Glutamatergic neuron (in vitro differentiated cells): ENCODE data around the gene SASS6. TPM values are rescaled to one million over a fixed set of nuclear protein-coding genes. Genes with fewer than 3 reads are reported as not detected.

Experiments used
- DNase-seq: peaks from one replicate; pipeline ENCODE4 v3.0.0; 2022
- H3K27ac Mint-ChIP-seq: one replicate; pipeline ENCODE4 v1.8.0; 2020; ENCODE audit warnings: mild to moderate bottlenecking, mixed read lengths, inconsistent platforms; ENCODE audit not compliant: unreplicated experiment
- H3K27me3 Mint-ChIP-seq: one replicate; pipeline ENCODE4 v1.8.0; 2020; ENCODE audit warnings: mild to moderate bottlenecking, moderate library complexity, mixed read lengths, inconsistent platforms; ENCODE audit not compliant: unreplicated experiment
- H3K36me3 Mint-ChIP-seq: one replicate; pipeline ENCODE4 v1.8.0; 2020; ENCODE audit warnings: mild to moderate bottlenecking, mixed read lengths, inconsistent platforms; ENCODE audit not compliant: unreplicated experiment
- H3K4me1 Mint-ChIP-seq: one replicate; pipeline ENCODE4 v1.8.0; 2020; ENCODE audit warnings: mild to moderate bottlenecking, low read depth, mixed read lengths, inconsistent platforms; ENCODE audit not compliant: unreplicated experiment
- H3K4me3 Mint-ChIP-seq: one replicate; pipeline ENCODE4 v1.8.0; 2020; ENCODE audit warnings: mild to moderate bottlenecking, mixed read lengths, inconsistent platforms; ENCODE audit not compliant: unreplicated experiment
- H3K9me3 Mint-ChIP-seq: one replicate; pipeline ENCODE4 v1.8.0; 2020; ENCODE audit warnings: mild to moderate bottlenecking, moderate library complexity, mixed read lengths, inconsistent platforms; ENCODE audit not compliant: unreplicated experiment
- total RNA-seq: library from RNA; stranded (reverse); fragmentation: NEBNext Ultra II Directional; extraction: Animal tissue kit (Norgen Biotek cat#: 25700); gene quantifications from one replicate; pipeline ENCODE4 v1.2.1, GENCODE V29; 2021; ENCODE audit not compliant: unreplicated experiment
- TF ChIP-seq, protein P1 (sequence below): fragments of 200-600 bp; sonication (generic); IDR thresholded peaks from one replicate; pipeline ENCODE4 v1.5.0; 2021; ENCODE audit not compliant: partially characterized antibody, unreplicated experiment

SASS6 gene
- total RNA-seq, 1 donor from 2014 or later = 4.0 TPM

DNA sequence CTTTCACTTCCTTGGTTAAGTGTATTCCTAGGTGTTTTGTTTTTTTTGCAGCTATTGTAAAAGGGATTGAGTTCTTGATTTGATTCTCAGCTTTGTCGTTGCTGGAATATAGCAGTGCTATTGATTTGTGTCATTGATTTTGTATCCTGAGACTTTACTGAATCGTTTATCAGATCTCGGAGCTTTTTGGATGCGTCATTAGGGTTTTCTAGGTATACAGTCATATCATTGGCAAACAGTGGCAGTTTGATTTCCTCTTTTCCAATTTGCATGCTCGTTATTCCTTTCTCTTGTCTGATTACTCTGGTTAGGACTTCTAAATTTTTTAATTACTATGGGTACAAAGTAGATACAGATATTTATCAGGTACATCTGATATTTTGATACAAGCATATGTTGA lies 87.5 kb downstream of the SASS6 start:
- TF ChIP-seq, protein P1, sequence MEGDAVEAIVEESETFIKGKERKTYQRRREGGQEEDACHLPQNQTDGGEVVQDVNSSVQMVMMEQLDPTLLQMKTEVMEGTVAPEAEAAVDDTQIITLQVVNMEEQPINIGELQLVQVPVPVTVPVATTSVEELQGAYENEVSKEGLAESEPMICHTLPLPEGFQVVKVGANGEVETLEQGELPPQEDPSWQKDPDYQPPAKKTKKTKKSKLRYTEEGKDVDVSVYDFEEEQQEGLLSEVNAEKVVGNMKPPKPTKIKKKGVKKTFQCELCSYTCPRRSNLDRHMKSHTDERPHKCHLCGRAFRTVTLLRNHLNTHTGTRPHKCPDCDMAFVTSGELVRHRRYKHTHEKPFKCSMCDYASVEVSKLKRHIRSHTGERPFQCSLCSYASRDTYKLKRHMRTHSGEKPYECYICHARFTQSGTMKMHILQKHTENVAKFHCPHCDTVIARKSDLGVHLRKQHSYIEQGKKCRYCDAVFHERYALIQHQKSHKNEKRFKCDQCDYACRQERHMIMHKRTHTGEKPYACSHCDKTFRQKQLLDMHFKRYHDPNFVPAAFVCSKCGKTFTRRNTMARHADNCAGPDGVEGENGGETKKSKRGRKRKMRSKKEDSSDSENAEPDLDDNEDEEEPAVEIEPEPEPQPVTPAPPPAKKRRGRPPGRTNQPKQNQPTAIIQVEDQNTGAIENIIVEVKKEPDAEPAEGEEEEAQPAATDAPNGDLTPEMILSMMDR = no peak
- Mint-ChIP-seq H3K27me3 (no peaks in the 10 kb centered on the region), H3K9me3 (peaks cover 1% of the 10 kb centered on the region), H3K4me1 (peaks cover 9% of the 10 kb centered on the region), H3K4me3 (no peak overlapping the region), H3K36me3 (peaks cover 7% of the 10 kb centered on the region), H3K27ac (no peak overlapping the region)
- no peak for DNase-seq

DNA sequence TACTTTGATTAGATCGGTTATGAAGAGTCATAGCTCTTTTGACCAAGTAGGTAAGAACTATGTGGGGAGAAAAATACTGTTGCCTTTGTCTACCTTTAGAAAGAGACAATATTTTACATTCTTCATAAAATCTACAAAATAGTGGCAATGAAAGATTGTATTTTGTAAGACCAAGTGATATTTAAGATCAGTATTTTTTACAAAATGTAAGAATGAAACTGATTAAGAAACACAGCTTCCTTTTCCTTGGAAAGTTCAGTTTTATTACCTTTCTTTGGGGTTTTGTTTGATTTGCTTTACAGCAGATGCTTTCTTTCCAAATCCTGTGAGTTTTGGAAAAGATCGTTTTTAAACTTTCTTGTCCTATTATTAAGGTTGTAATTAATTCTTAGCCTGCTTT lies 93.1 kb downstream of the SASS6 start:
- TF ChIP-seq, protein P1 = no peak
- H3K4me3 Mint-ChIP-seq = peak overlapping the region; percentile 98
- H3K27ac Mint-ChIP-seq = peak overlapping the region; percentile 97
- no peaks in the 10 kb centered on the region for H3K36me3 Mint-ChIP-seq
- peaks cover 9% of the 10 kb centered on the region for H3K27me3 Mint-ChIP-seq
- no peak for DNase-seq
- peaks cover 6% of the 10 kb centered on the region for H3K9me3 Mint-ChIP-seq
- peaks cover 7% of the 10 kb centered on the region for H3K4me1 Mint-ChIP-seq

DNA sequence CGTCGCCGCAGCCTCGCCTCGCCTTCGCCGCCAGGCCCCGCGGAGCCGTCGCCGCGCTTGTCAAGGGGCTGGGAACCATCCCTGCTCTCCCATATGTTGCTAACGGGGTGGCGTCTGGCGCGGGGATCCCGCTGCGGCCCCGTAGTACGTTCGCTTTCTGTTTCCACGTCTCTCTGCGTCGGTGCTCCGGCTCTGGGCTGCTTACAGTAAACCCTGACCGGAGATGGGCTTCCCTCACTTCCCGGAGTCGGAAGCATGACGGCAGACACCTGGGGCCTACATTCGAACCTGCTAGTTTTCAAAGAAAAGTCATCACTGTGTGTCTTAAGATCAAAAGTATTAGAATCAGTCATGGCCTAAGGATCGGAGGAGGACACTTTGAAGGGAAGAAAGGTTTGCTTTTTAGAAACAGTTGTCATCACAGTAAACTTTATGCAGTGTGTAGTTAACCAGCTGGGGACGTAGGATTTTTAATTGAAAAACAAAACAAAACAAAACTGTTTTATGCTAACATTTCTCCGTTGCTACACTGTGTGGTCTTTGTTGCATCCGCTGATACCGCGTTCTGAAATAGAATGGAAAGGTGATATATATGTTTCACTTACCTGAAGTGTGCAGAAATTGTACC lies 94.0 kb downstream of the SASS6 start:
- H3K9me3 Mint-ChIP-seq = peaks cover 6% of the 10 kb centered on the region
- H3K4me3 Mint-ChIP-seq = peak overlapping the region; percentile 98
- TF ChIP-seq, protein P1 = no peak
- H3K27ac Mint-ChIP-seq = peak overlapping the region; percentile 97
- peaks cover 7% of the 10 kb centered on the region for H3K4me1 Mint-ChIP-seq
- DNase-seq = peak; percentile 74
- H3K36me3 Mint-ChIP-seq = no peaks in the 10 kb centered on the region
- H3K27me3 Mint-ChIP-seq = peaks cover 9% of the 10 kb centered on the region

DNA sequence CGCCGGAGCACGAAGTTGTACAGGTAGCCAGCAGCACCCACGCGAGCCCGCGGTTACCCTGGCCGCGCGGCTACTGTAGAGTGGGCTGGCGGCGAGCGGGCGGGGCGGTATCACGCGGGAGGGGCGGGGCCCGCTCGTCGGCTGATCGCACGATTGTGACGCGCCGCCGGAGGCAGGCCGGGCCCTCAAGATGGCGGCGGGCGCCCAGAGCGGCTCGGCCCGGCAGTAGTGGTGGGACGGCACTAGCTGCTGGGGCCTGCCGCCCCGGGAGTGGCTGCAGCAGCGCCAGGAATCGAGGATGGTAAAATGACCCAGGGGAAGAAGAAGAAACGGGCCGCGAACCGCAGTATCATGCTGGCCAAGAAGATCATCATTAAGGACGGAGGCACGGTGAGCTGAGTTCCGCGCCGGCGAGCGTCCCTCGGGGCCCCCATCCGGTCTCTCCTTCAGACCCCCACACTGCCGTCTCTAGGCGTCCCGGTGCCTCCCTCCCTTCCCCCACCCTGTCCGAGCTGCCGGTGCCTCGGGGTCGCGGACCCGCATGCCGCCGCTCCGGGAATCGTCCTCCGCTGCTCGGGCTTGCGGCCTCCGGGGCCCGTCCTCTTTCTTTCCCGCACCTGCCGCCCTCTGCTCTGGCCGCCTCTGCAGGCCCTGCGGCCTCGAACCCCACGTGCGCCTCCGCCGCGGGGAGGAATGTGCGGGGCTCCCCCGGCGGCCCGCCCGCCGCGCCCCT lies 94.6 kb downstream of the SASS6 start:
- peak overlapping the region; percentile 99 for H3K27ac Mint-ChIP-seq
- TF ChIP-seq, protein P1 = no peak
- peak overlapping the region; percentile 98 for H3K4me3 Mint-ChIP-seq
- H3K4me1 Mint-ChIP-seq = peaks cover 7% of the 10 kb centered on the region
- DNase-seq = peak; percentile 89
- H3K27me3 Mint-ChIP-seq = peaks cover 9% of the 10 kb centered on the region
- no peaks in the 10 kb centered on the region for H3K36me3 Mint-ChIP-seq
- peaks cover 6% of the 10 kb centered on the region for H3K9me3 Mint-ChIP-seq

DNA sequence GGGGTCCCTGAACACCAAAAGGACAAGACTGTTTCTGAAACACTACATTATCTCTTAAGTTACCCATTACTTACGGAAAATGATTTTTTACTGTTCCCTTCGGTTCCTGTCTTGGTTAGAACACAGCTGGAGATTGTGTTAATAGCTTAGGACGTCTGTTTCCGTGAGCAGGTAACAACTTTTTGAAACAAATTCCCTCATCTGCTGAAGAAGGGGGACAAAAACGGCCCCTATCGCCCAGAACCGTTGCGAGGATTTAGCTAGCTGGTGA lies 95.1 kb downstream of the SASS6 start:
- peaks cover 9% of the 10 kb centered on the region for H3K27me3 Mint-ChIP-seq
- H3K27ac Mint-ChIP-seq = peak overlapping the region; percentile 80
- peaks cover 7% of the 10 kb centered on the region for H3K4me1 Mint-ChIP-seq
- TF ChIP-seq, protein P1 = no peak
- no peak for DNase-seq
- H3K4me3 Mint-ChIP-seq = peak overlapping the region; percentile 98
- peaks cover 6% of the 10 kb centered on the region for H3K9me3 Mint-ChIP-seq
- no peaks in the 10 kb centered on the region for H3K36me3 Mint-ChIP-seq
